NCI-H774 (cell line): Measurements from ENCODE around the gene MEG3.

Experiments
- DNase-seq: peaks from one replicate; lab custom pipeline; 2025; lab: John Stamatoyannopoulos, UW

The MEG3 gene

GRCh38 chr14:100865682-100866591, 40.0 kb downstream of the MEG3 start:
- no peak for DNase-seq

- DNase-seq, result no peak
Measured at GRCh38 chr14:100866666-100867630, 41.0 kb downstream of the MEG3 start.

- DNase-seq, result no peak
Measured at GRCh38 chr14:100867631-100868315, 41.9 kb downstream of the MEG3 start.

- no peak for DNase-seq
Measured at GRCh38 chr14:100868621-100869370, 42.9 kb downstream of the MEG3 start.

GRCh38 chr14:100871234-100872186, 45.6 kb downstream of the MEG3 start:
- no peak for DNase-seq

GRCh38 chr14:100872259-100873095, 46.6 kb downstream of the MEG3 start:
- DNase-seq, result no peak

- DNase-seq, result no peak
Measured at GRCh38 chr14:100873096-100873482, 47.2 kb downstream of the MEG3 start.

GRCh38 chr14:100874051-100874410, 48.1 kb downstream of the MEG3 start:
- DNase-seq, result no peak

GRCh38 chr14:100874411-100875091, 48.6 kb downstream of the MEG3 start:
- no peak for DNase-seq

GRCh38 chr14:100875126-100875525, 49.2 kb downstream of the MEG3 start:
- no peak for DNase-seq

- no peak for DNase-seq
Measured at GRCh38 chr14:100875861-100876590, 50.1 kb downstream of the MEG3 start.

- DNase-seq, result no peak
Measured at GRCh38 chr14:100878271-100879146, 52.6 kb downstream of the MEG3 start.

GRCh38 chr14:100879194-100879593, 53.3 kb downstream of the MEG3 start:
- DNase-seq, result no peak

- DNase-seq, result no peak
Measured at GRCh38 chr14:100879782-100880181, 53.9 kb downstream of the MEG3 start.

- no peak for DNase-seq
Measured at GRCh38 chr14:100880271-100881101, 54.6 kb downstream of the MEG3 start.
